GM18502 (cell line): ENCODE results near the gene NKD1.
"Not testable (repeated sequence)": the region's sequence is repeated elsewhere in the genome, so short reads cannot be mapped to it uniquely, and the experiment has no call there.

Experiments
- ATAC-seq: cut with Tn5 transposase; IDR thresholded peaks from one replicate; pipeline ENCODE4 v1.9.1; 2021; ENCODE audit warnings: mild to moderate bottlenecking; ENCODE audit not compliant: unreplicated experiment, poor library complexity

The NKD1 gene

GRCh38 chr16:50548125-50548908, at the start of gene NKD1:
TSS of gene NKD1 (plus strand) at chr16:50548396. CDS start at chr16:50548554, 158 bp downstream.
- ATAC-seq: peak; percentile 87

DNA sequence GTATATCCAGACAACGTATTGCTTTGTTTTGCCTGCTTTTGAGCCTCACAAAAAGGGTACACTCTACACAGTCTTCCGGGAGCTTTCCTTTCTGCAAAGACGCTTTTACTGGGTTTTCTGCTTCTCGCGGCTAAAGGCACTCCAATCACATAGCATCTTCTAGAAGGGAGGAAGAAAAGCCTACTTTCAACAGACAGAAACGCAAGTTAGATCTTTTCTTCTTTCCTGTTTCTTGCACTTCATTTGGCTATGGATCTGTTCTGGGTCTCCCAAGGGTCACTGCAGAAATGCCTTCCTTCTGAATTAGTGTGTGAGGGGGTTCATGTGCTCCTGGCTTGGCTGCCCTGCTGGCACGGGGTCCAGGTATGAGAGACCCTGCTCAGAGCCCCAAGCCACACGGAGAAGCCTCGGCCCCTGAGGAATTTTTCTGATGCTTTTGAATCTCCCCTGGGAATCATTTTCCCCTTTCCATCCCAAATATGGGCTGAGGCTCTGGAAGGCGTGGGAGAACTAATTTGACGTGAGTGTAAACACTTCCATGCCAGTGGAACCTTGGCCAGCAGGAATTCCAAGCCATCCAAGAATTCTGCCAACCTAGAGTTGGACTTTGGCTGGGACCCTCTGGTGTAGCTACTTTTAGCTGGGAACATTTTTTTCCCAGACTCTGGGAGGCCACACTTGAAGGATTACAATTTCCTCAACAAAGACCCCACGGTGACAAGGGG, 49.6 kb upstream of the NKD1 start:
- no peak for ATAC-seq

DNA sequence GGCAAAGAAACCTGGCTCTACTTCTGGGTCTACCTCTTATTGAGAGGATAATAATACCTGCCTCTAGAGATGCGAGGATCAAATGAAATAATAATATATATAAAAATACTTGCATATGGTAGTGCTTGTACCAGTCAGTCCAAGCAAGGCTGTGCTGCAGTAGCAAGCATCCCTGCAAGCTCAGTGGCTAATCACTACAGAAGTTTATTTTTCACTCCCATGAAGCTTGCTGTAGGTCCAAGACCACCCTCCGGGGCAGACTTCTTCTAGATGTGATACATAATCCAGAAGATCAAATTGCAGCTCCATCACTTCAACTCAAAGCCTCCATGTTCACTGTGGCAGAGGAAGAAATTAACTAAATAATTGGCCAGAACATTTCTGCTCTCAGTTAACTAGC, 48.9 kb upstream of the NKD1 start:
- no peak for ATAC-seq

DNA sequence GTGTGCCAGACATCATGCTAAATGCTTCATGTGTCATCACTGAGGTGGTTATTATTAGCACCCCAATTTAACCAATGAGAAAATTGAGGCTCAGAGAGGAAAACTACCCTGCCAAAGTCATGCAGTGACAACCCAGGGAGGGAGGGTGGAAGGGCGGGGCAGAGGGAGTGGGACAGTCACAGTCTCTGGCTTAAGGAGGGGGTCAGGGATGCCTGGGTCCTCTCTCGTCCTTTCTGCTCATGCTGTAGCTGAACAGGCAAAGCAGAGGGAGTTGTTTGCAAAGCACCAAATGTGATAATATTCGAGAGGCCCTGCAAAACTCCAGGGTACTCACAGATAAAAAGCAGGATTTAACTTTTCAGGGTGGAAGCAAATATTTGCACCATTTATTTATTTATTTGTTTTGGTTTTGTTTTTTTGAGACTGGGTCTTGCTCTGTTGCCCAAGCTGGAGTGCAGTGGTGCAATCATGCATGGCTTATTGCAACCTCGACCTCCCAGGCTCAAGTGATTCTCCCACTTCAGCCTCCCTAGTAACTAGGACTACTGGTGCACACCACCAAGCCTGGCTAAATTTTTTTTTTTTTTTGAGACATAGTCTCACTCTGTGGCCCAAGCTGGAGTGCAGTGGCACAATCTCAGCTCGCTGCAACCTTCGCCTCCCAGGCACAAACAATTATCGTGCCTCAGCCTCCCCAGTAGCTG, 47.9 kb upstream of the NKD1 start:
- no peak for ATAC-seq

- ATAC-seq: no peak
Observed at GRCh38 chr16:50501251-50501650, 46.9 kb upstream of the NKD1 start.

DNA sequence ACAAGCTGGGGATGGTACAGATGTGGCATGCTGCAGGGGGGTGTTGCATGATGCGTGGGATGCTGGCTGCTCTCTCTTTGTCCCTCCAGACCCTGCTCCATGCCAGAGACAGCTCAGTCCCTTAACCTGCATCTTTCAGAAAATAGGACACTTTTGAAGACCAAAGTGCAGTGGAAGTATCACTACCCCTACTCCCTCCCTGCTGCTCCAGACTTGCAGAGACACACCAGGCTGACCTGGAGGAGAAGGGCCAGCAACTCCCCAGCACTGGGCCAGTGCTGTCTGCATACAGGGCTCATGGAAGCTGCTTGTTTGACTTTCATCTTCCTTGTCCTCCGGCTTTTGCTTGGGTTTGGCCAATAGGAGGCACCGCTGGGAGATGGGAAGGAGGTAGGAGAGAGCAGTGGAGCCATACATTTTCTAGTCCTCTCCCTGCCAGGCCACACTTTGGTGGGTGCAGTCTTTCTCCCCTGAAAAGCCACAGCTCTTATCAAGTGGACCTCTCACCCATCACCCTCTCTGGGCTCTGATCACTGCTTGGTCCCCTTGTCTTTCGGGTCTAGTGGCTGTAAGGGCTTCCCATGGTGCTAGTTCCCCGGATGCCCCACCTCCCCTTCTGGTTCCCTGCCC, 46.1 kb upstream of the NKD1 start:
- ATAC-seq: no peak

DNA sequence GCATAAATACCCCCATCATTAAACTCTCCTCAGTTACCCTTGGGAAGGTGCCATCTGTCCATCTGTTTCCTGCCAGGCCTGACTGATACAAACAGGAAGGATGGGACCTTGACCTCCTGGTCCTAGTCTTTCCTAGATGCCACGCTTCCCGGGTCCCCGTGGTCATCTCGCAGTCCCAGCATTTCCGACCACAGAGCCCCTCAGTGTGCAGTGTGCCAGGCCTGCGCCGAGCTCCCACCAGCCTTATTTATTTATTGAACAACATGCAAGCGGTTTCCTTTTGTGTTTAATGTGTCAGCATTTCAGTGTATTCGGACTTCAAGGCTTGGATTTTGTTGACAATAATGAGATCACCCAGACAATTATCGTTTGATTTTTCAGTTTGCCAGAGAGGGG, 45.6 kb upstream of the NKD1 start:
- no peak for ATAC-seq

- ATAC-seq: not testable (repeated sequence)
Observed at GRCh38 chr16:50503868-50504531, 44.2 kb upstream of the NKD1 start.

GRCh38 chr16:50505115-50505514, 43.1 kb upstream of the NKD1 start:
- ATAC-seq: no peak

GRCh38 chr16:50505714-50506542, 42.3 kb upstream of the NKD1 start:
- ATAC-seq: no peak

- ATAC-seq: no peak
Observed at GRCh38 chr16:50506543-50506937, 41.7 kb upstream of the NKD1 start.

DNA sequence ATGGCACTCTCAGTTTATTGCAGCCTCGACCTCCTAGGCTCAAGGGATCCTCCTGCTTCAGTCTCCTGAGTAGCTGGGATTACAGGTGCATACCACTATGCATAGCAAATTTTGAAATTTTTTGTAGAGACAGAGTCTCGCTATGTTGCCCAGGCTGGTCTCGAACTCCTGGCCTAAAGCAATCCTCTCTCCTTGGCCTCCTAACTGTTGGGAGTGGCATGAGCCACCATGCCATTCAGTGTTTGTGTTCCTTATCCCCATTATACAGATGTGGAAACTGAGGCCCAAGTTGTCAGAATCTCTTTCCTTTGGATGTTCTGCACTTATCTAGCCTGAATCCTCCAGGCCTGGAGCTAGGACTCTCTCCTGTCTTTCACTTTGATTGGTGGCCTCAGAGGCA, 40.8 kb upstream of the NKD1 start:
- no peak for ATAC-seq

DNA sequence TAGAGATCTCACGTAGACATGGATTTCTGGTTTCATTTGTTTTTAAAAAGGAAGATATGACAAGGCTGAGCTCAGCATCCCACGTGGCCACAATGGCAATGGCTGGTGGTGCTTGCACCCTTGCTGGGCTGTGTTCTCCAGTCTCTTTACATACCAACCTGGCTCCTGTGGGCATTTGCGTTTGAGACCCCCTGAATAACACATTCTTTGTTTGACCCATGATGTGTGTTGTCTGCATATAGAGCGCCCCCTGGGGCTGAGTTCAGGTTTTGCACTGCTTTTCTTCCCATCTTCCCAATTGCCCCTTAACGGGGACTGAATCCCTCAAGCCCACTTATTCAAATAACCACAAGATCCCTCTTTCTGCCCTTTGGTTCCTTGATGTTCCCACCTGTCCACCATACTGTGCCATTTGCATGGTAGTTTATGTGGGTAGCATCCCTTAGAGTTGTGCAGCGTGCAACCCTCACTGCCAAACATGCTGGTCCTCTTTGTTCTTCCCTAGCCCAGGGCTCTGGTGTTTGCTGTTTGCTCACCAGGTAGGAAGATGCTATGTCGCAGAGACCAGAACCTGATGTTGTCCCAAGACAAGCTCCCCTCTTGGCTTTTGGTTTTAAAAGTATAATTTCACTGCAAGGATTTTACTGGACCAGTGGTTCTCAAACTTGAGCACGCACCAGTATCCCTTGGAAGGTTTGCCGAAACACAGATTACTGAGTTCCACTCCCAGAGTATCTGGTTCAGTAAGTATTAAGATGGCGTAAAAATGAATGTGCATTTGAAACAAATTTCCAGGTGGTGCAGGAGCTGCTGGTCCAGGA, 38.5 kb upstream of the NKD1 start:
- ATAC-seq: no peak

GRCh38 chr16:50515218-50515617, 33.0 kb upstream of the NKD1 start:
- ATAC-seq: no peak

GRCh38 chr16:50516401-50516800, 31.8 kb upstream of the NKD1 start:
- ATAC-seq: no peak

GRCh38 chr16:50516890-50517289, 31.3 kb upstream of the NKD1 start:
- no peak for ATAC-seq

DNA sequence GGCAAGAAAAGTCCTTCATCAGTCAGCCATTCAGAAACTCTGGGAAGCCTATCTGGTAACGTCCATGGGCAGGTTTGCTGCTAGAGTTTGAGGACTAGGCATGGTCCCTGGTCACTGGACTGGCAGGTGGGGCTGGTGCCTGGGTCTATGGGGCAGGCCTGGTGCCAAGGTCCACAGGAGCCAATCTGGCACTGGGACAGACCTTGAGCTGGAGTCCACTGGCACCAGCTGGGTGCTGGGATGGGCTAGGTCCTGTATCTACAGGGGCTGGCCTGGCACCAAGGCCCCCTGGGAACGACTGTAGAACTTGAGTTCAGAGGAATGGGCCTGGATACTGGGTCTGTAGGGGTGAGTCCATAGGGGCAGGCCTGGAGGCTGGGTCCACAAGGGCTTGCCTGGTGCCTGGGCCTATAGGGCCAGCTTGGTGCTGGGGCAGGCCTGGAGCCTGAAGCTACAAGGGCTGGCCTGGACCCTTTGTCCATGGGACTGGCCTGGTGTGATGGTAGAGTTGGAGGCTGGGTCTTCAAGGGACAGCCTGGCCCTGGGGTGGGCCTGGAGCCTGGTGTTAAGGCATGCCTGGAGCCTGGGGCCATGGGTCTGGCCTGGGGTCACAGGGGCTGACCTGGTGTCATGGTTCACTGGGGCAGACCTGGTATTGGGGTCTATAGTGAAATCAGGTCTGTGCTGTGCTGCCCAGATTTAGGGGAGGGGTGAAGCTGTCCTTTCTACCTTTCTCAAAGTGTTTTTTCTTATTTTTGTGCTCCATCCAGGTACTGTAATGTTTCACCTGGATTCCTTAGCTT, 30.5 kb upstream of the NKD1 start:
- ATAC-seq: no peak

DNA sequence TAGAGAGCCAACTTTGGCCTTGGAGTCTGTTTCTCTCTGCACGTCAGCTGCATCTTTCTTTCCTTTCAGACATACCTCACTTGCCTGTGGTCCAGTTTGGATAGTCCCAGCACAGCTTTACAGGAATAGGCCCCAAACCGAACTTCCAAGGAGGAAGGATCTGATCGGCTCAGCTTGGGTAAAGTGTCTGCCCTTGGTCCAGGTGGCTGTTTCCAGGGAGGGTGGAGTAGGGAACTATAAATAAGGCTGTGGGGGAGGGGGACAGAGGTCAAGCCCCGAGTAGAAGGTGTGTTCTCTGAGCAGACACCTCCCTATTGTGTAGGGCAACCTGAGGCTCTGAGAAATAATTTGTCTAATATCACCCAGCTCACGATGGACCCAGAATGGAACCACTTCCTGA, 29.2 kb upstream of the NKD1 start:
- ATAC-seq: no peak
